ENCODE results near the gene IRS1.

The IRS1 gene

GRCh38 chr2:226733927-226734564 lies 65.6 kb downstream of the IRS1 start:
- no peak overlapping the region for H3K4me3 ChIP-seq (ENCODE audit: low read depth, low read length)
- no peak for TF ChIP-seq CTCF (IDR thresholded peaks at IDR 0.05; ENCODE audit: borderline replicate concordance, insufficient read depth, low read depth, low read length)

DNA sequence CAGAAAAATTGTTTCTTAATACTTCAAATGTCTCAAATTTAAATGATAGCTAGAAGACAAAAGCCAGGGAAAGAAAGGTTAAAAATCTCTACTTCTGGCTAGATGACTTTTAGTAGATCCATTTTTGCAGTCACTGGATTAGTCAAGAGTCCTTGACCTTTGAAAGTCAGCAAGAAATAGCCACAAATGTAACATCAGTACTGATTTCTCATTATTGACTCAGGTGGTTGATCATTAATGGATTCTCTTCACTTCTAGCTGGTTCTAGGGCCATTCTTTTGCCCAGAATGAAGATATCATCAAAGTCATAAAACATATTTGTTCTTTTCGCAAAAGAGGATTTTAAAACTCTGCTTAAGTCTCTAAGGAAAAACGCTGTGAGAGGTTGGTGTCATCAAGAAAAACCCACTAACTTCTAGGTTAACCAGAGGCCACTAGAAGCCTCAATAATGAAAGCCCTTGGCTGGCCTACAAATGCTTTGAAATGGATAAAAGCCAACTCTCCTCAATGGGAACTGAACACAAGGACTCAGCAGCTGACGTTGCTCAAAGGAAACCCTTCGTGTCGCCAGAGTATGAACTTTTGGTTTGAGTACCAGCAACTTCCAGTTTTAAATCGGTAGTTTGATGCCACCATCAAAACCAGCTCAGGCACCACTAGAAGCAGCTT lies 66.3 kb downstream of the IRS1 start:
- H3K4me3 ChIP-seq (ENCODE audit: low read depth, low read length): no peak overlapping the region
- no peak for TF ChIP-seq CTCF (IDR thresholded peaks at IDR 0.05; ENCODE audit: borderline replicate concordance, insufficient read depth, low read depth, low read length)

- no peak for TF ChIP-seq CTCF (IDR thresholded peaks at IDR 0.05; ENCODE audit: borderline replicate concordance, insufficient read depth, low read depth, low read length)
Observed at GRCh38 chr2:226732478-226733188, 67.0 kb downstream of the IRS1 start.

GRCh38 chr2:226730481-226730880 lies 69.1 kb downstream of the IRS1 start:
- no peak for TF ChIP-seq CTCF (IDR thresholded peaks at IDR 0.05; ENCODE audit: borderline replicate concordance, insufficient read depth, low read depth, low read length)
- H3K4me3 ChIP-seq (ENCODE audit: low read depth, low read length): no peak overlapping the region

More at GRCh38 chr2:226732478-226733188, 67.0 kb downstream of the IRS1 start:
- no peak overlapping the region for H3K4me3 ChIP-seq (ENCODE audit: low read depth, low read length)

DNA sequence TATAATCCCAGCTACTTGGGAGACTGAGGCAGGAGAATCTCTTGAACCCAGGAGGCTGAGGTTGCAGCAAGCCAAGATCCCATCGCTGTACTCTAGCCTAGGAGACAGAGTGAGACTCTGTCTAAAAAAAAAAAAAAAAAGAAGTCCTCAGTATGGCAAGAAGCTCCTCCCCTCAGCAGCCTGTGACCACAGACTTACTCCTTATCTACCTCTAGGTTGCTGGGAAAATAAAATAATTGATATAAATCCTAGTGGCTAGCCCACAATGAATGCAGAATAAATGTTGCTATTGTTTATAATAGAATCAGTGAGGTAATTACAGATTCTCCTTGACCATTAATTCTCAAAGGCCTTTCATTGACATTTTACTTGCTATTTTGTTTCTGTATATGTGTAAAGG lies 70.6 kb downstream of the IRS1 start:
- no peak overlapping the region for H3K4me3 ChIP-seq (ENCODE audit: low read depth, low read length)
- TF ChIP-seq CTCF (IDR thresholded peaks at IDR 0.05; ENCODE audit: borderline replicate concordance, insufficient read depth, low read depth, low read length): no peak

DNA sequence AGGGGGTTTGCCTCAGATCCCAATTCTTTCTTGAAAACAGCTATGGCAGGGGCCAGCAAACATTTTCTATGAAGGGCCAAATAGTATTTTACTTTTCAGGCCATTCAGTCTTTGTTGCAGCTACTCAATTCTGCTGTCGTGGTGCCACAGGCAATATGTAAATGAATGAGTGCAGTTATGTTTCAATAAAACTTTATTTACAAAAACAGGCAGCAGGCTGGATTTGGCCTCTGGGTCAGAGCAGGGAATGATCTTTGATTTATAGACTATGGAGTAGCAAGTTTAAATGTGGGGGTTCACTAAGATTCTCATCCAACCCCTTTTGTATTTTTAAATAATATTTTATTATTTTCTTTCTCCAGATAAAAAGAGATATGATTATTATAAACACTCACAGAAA lies 72.4 kb downstream of the IRS1 start:
- no peak overlapping the region for H3K4me3 ChIP-seq (ENCODE audit: low read depth, low read length)
- TF ChIP-seq CTCF (IDR thresholded peaks at IDR 0.05; ENCODE audit: borderline replicate concordance, insufficient read depth, low read depth, low read length): no peak
